Karpas-422 (cell line): Measurements from ENCODE around the gene MTA2. TPM values are rescaled to one million over a fixed set of nuclear protein-coding genes. Genes with fewer than 3 reads are reported as not detected.

Source experiments
- DNase-seq: peaks from one replicate; pipeline ENCODE4 v3.0.0-alpha.2; 2015
- H2AFZ ChIP-seq: fragments of 200-600 bp; sonication (generic); 2 replicates; pipeline ENCODE4 v1.6.1; 2014; ENCODE audit warnings: antibody characterized with exemption, low read length, mixed read lengths
- H3K27ac ChIP-seq: fragments of 200-600 bp; sonication (generic); 2 replicates; pipeline ENCODE4 v1.5.1; 2014; ENCODE audit warnings: mild to moderate bottlenecking, low read length, moderate library complexity
- H3K27me3 ChIP-seq: fragments of 200-600 bp; sonication (generic); 2 replicates; pipeline ENCODE4 v1.6.1; 2014; ENCODE audit warnings: low read length, mixed read lengths
- H3K36me3 ChIP-seq: fragments of 200-600 bp; sonication (generic); 2 replicates; pipeline ENCODE4 v1.6.1; 2014; ENCODE audit warnings: low read length, mixed read lengths; ENCODE audit not compliant: insufficient read depth
- H3K4me1 ChIP-seq: fragments of 200-600 bp; sonication (generic); 2 replicates; pipeline ENCODE4 v1.6.1; 2014; ENCODE audit warnings: mild to moderate bottlenecking, low read length, mixed read lengths
- H3K4me2 ChIP-seq: fragments of 200-600 bp; sonication (generic); 2 replicates; pipeline ENCODE4 v1.6.1; 2014; ENCODE audit warnings: low read length, low read depth, mild to moderate bottlenecking; ENCODE audit not compliant: poor library complexity, severe bottlenecking
- H3K4me3 ChIP-seq: fragments of 200-600 bp; sonication (generic); 2 replicates; pipeline ENCODE4 v1.5.1; 2014; ENCODE audit warnings: mild to moderate bottlenecking, antibody characterized with exemption, low read length, mixed read lengths
- H3K79me2 ChIP-seq: fragments of 200-600 bp; sonication (generic); 2 replicates; pipeline ENCODE4 v1.6.1; 2014; ENCODE audit warnings: mild to moderate bottlenecking, low read length, mixed read lengths
- H3K9ac ChIP-seq: fragments of 200-600 bp; sonication (generic); 2 replicates; pipeline ENCODE4 v1.6.0; 2014; ENCODE audit warnings: low read length
- H3K9me2 ChIP-seq: fragments of 200-600 bp; sonication (generic), shearing (Covaris generic); replicated peaks from 2 replicates; pipeline ENCODE4 v1.6.0; 2014; ENCODE audit warnings: mild to moderate bottlenecking, low read length, moderate library complexity; ENCODE audit not compliant: insufficient read depth
- H3K9me3 ChIP-seq: fragments of 300-700, 200-600 bp; sonication (generic); 2 replicates; pipeline ENCODE4 v1.6.1; 2014; ENCODE audit warnings: low read length, mixed read lengths
- H4K20me1 ChIP-seq: fragments of 200-600 bp; sonication (generic); 2 replicates; pipeline ENCODE4 v1.6.1; 2014; ENCODE audit warnings: mild to moderate bottlenecking, antibody characterized with exemption, low read length, low read depth; ENCODE audit not compliant: insufficient read depth
- total RNA-seq: library from RNA; depleted of rRNA; stranded (reverse); fragments of >200 nt; shearing (Covaris generic); gene quantifications from 2 replicates; pipeline ENCODE4 v1.2.3, GENCODE V29; 2014; ENCODE audit warnings: low replicate concordance

Gene MTA2
- total RNA-seq, 1 experiment from 2014 or later: 60.2 TPM

- Histone ChIP-seq H3K4me3 (no peak overlapping the region), H3K4me2 (no peak overlapping the region), H3K4me1 (peaks cover 44% of the 10 kb centered on the region), H3K27me3 (no peaks in the 10 kb centered on the region), H4K20me1 (peaks cover 28% of the 10 kb centered on the region; the same call in 1 of the 2 replicates), H2AFZ (no peak overlapping the region), H3K27ac (no peak overlapping the region), H3K9ac (no peak overlapping the region), H3K36me3 (peaks cover 32% of the 10 kb centered on the region), H3K79me2 (peaks cover 33% of the 10 kb centered on the region), H3K9me3 (no peaks in the 10 kb centered on the region), H3K9me2 (no peaks in the 10 kb centered on the region)
- peak; percentile 39 for DNase-seq
Measured at GRCh38 chr11:62603072-62603408, 1.4 kb upstream of the MTA2 start.

DNA sequence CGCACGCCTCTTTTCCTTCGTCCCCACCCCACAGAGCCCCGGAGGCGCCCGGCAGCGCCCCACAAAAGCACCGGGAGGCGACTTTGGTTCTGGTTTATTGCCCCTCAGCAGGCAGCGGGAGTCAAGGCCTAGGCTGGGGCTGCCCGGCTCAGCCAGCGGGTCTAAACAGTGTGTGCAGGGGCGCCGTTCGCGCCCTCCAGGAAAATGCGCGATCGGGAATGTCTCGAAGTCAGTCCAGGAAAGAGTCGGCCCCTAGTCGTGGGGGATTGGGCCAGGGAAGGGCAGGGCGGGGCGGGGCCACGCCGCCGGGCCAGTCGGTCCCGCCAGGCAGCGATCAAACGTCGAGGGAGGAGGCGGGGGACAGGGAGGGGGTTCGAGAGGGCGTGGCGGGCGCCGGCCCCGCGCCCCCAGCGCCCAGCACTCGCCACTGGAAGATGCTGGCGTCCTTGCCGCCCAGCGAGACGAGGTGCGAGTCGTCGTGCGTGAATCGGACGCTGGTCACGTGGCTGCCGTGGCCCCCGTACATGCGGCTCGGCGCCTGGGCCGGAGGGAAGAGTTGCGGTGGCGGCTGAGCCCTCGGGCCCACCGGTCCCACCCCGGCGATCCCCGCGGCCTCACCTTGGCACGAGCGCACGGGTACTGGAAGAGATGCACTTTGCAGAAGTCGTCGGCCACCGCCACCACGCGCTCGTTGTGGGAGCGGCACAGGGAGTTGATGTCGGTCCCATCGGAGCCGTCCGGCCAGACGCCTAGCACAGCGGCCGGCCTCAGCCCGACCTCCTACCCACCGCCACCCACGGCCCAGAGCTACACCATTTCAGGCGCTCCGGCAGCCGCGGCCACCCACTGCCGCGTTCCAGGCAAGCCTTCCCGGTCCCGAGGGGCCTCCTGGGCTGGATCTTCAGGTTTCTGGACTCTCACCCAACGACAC lies 741 bp upstream of the MTA2 start:
- Histone ChIP-seq H3K36me3 (peaks cover 39% of the 10 kb centered on the region), H2AFZ (no peak overlapping the region), H3K27ac (peak overlapping the region; percentile 47), H4K20me1 (peaks cover 30% of the 10 kb centered on the region; the same call in 1 of the 2 replicates), H3K9me3 (no peaks in the 10 kb centered on the region), H3K27me3 (no peaks in the 10 kb centered on the region), H3K4me2 (peak overlapping the region; percentile 43), H3K9ac (peak overlapping the region; percentile 49), H3K79me2 (peaks cover 38% of the 10 kb centered on the region), H3K9me2 (no peaks in the 10 kb centered on the region), H3K4me1 (peaks cover 38% of the 10 kb centered on the region), H3K4me3 (peak overlapping the region; percentile 35; the same call in 1 of the 2 replicates)
- DNase-seq: peak; percentile 39

- Histone ChIP-seq H3K9me3 (no peaks in the 10 kb centered on the region), H4K20me1 (peaks cover 21% of the 10 kb centered on the region; the same call in 1 of the 2 replicates), H2AFZ (peak overlapping the region; percentile 45; the same call in 1 of the 2 replicates), H3K4me1 (peaks cover 30% of the 10 kb centered on the region), H3K9me2 (no peaks in the 10 kb centered on the region), H3K27me3 (no peaks in the 10 kb centered on the region), H3K4me2 (peak overlapping the region; percentile 78), H3K27ac (peak overlapping the region; percentile 89), H3K4me3 (peak overlapping the region; percentile 80), H3K79me2 (peaks cover 38% of the 10 kb centered on the region), H3K9ac (peak overlapping the region; percentile 100), H3K36me3 (peaks cover 42% of the 10 kb centered on the region)
- DNase-seq: peak; percentile 74
Measured at GRCh38 chr11:62601122-62601371, 618 bp downstream of the MTA2 start.

GRCh38 chr11:62600367-62601121 lies 1.1 kb downstream of the MTA2 start:
- Histone ChIP-seq H2AFZ (no peak overlapping the region), H3K9me2 (no peaks in the 10 kb centered on the region), H3K36me3 (peaks cover 38% of the 10 kb centered on the region), H3K4me3 (peak overlapping the region; percentile 80), H4K20me1 (peaks cover 16% of the 10 kb centered on the region; the same call in 1 of the 2 replicates), H3K79me2 (peaks cover 38% of the 10 kb centered on the region), H3K27me3 (no peaks in the 10 kb centered on the region), H3K9ac (peak overlapping the region; percentile 100), H3K4me1 (peaks cover 30% of the 10 kb centered on the region), H3K27ac (peak overlapping the region; percentile 89), H3K4me2 (peak overlapping the region; percentile 78), H3K9me3 (no peaks in the 10 kb centered on the region)
- DNase-seq: peak; percentile 69

- peaks cover 38% of the 10 kb centered on the region for H3K79me2 ChIP-seq
- H3K9me3 ChIP-seq: no peaks in the 10 kb centered on the region
- no peaks in the 10 kb centered on the region for H3K9me2 ChIP-seq
- H4K20me1 ChIP-seq: peaks cover 14% of the 10 kb centered on the region; the same call in 1 of the 2 replicates
- H3K4me3 ChIP-seq: peak overlapping the region; percentile 80
- peak overlapping the region; percentile 100 for H3K9ac ChIP-seq
- peaks cover 39% of the 10 kb centered on the region for H3K36me3 ChIP-seq
- peaks cover 30% of the 10 kb centered on the region for H3K4me1 ChIP-seq
- H3K27ac ChIP-seq: peak overlapping the region; percentile 89
- DNase-seq: no peak
- peak overlapping the region; percentile 78 for H3K4me2 ChIP-seq
- no peaks in the 10 kb centered on the region for H3K27me3 ChIP-seq
- H2AFZ ChIP-seq: no peak overlapping the region
Measured at GRCh38 chr11:62599901-62600300, 1.8 kb downstream of the MTA2 start.

- peak overlapping the region; percentile 80 for H3K4me3 ChIP-seq
- H2AFZ ChIP-seq: no peak overlapping the region
- H4K20me1 ChIP-seq: peaks cover 14% of the 10 kb centered on the region; the same call in 1 of the 2 replicates
- H3K27me3 ChIP-seq: no peaks in the 10 kb centered on the region
- no peaks in the 10 kb centered on the region for H3K9me3 ChIP-seq
- H3K4me2 ChIP-seq: peak overlapping the region; percentile 78
- H3K4me1 ChIP-seq: peaks cover 30% of the 10 kb centered on the region
- H3K27ac ChIP-seq: peak overlapping the region; percentile 89
- peak; percentile 98 for DNase-seq
- peaks cover 43% of the 10 kb centered on the region for H3K36me3 ChIP-seq
- H3K9ac ChIP-seq: peak overlapping the region; percentile 100
- H3K79me2 ChIP-seq: peaks cover 38% of the 10 kb centered on the region
- no peaks in the 10 kb centered on the region for H3K9me2 ChIP-seq
Measured at GRCh38 chr11:62599069-62599696, 2.5 kb downstream of the MTA2 start.

- H3K79me2 ChIP-seq: peaks cover 35% of the 10 kb centered on the region
- no peak overlapping the region for H3K4me3 ChIP-seq
- peaks cover 53% of the 10 kb centered on the region for H3K36me3 ChIP-seq
- H3K9me2 ChIP-seq: no peaks in the 10 kb centered on the region
- no peaks in the 10 kb centered on the region for H3K27me3 ChIP-seq
- DNase-seq: no peak
- H3K9me3 ChIP-seq: no peaks in the 10 kb centered on the region
- H3K4me1 ChIP-seq: peaks cover 46% of the 10 kb centered on the region
- no peak overlapping the region for H2AFZ ChIP-seq
- H3K4me2 ChIP-seq: no peak overlapping the region
- no peak overlapping the region for H3K27ac ChIP-seq
- H4K20me1 ChIP-seq: 0 out of 2 replicates have a peak, but pooled peaks cover 14% of the 10 kb centered on the region
- H3K9ac ChIP-seq: no peak overlapping the region
Measured at GRCh38 chr11:62595124-62595523, 6.5 kb downstream of the MTA2 start.
